Measurements from ENCODE around the gene TMEM26.

Gene TMEM26

DNA sequence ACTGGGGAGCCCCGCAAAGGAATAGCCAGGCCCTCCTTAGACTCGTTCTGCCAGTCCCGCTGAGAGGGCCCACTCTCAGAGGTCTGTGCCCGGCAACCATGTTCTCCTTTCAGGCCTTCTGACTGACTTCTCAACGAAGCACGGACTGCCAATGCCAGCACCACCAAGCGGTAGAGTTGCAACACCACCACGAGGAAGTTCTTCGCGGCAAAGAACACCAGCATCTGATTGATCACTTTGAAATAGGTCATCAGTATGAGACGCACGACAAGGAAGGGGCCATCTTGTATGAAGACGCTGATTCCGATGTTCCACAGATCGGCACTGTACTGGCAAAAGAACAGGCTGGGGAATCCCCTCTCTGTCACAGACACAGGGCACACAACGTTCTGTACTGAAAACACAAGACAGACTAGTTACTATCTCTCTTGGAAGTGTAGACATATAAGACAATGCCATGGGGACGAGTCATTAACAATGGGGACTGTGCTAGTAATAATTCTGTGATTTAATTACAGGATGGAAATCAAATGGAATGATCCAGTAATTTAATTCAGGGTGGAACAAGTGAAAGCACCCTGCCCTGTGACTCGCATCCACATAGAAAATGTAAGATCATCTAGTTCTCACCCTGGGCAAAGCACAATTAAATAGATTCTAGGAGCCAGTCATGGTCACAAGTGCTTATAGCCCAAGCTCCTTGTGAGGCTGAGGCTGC, 42.7 kb downstream of the TMEM26 start:
- TF ChIP-seq POLR2A (IDR thresholded peaks at IDR 0.05; ENCODE audit: low read depth, low read length): no peak
- no peak for TF ChIP-seq POU2F2 (IDR thresholded peaks at IDR 0.05; ENCODE audit: low read depth, low read length)
- TF ChIP-seq POLR2AphosphoS5 (IDR thresholded peaks at IDR 0.05; ENCODE audit: low read depth, low read length): no peak
- TF ChIP-seq TAF1 (IDR thresholded peaks at IDR 0.05; ENCODE audit: low read depth, low read length): no peak
- no peak for TF ChIP-seq SPI1 (IDR thresholded peaks at IDR 0.05; ENCODE audit: low read depth, low read length)
- TF ChIP-seq PAX5 (IDR thresholded peaks at IDR 0.05; ENCODE audit: insufficient read depth, low read length, severe bottlenecking): no peak
- no peak for FAIRE-seq
- DNase-seq (ENCODE audit: insufficient read length, low spot score): no peak

DNA sequence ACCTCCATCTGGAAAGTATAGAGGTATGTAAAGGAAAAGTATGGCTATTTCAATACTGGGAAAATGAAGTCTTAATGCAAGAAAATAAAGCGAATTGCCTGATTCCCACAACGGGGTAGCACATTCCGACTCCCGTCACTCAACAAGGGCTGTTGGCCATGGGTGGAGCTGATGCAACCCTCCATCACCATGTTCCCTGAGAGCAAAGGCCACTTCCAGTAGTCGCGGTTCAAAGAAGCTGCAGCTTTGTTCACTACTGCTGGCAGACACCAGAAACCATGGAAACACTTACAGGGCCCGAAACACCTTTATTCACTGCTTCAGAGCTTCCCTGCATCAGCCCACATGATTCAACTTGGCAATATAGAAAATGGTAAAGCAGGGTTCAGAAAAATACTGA, 44.0 kb downstream of the TMEM26 start:
- DNase-seq (ENCODE audit: insufficient read length, low spot score): no peak
- TF ChIP-seq PAX5 (IDR thresholded peaks at IDR 0.05; ENCODE audit: insufficient read depth, low read length, severe bottlenecking): no peak
- TF ChIP-seq SPI1 (IDR thresholded peaks at IDR 0.05; ENCODE audit: low read depth, low read length): no peak
- TF ChIP-seq POLR2AphosphoS5 (IDR thresholded peaks at IDR 0.05; ENCODE audit: low read depth, low read length): no peak
- no peak for TF ChIP-seq POLR2A (IDR thresholded peaks at IDR 0.05; ENCODE audit: low read depth, low read length)
- no peak for TF ChIP-seq POU2F2 (IDR thresholded peaks at IDR 0.05; ENCODE audit: low read depth, low read length)
- TF ChIP-seq TAF1 (IDR thresholded peaks at IDR 0.05; ENCODE audit: low read depth, low read length): no peak
- no peak for FAIRE-seq

DNA sequence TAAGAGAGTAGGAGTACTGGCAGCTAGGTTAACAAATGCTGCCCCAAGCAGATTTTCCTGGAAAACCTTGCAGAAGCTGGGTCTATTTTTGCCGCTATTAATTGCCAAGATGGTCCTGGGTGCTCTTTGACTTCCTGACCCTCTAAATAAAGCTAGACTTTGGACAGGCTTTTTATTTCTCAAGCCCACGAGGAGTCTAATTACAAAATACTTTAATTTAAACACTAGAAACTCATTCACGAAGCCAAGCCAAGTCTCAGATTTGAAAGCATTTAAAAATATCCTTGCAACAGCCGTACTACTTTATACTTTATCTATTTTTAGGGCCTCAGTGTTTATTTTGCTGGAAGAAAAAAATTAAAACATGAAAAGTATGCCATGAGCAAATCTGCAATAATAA, 45.1 kb downstream of the TMEM26 start:
- TF ChIP-seq PAX5 (IDR thresholded peaks at IDR 0.05; ENCODE audit: insufficient read depth, low read length, severe bottlenecking): no peak
- DNase-seq (ENCODE audit: insufficient read length, low spot score) (no peak), FAIRE-seq (no peak)

DNA sequence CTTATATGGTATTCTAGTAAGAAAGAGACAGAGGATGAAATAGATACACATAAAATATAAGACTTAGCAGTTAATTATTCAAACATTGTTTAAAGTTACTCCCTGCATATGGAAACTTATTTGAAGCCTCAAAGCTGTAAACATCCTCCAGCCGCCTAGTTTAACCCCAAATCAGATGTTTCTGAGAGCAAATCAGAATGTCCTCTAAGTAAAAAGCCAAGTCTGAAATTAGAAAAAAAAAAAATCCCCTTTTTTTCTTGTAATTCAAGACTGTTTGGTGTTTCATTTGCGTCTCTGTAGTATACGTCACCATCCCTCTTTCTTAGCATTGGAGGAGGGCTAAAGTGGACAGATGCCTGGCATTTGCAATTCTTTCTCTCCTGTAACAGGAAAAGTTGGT, 46.4 kb downstream of the TMEM26 start:
- FAIRE-seq (no peak), DNase-seq (ENCODE audit: insufficient read length, low spot score) (no peak)
- TF ChIP-seq PAX5 (IDR thresholded peaks at IDR 0.05; ENCODE audit: insufficient read depth, low read length, severe bottlenecking) (no peak), POU2F2 (IDR thresholded peaks at IDR 0.05; ENCODE audit: low read depth, low read length) (no peak), TAF1 (IDR thresholded peaks at IDR 0.05; ENCODE audit: low read depth, low read length) (no peak), POLR2A (IDR thresholded peaks at IDR 0.05; ENCODE audit: low read depth, low read length) (no peak), SPI1 (IDR thresholded peaks at IDR 0.05; ENCODE audit: low read depth, low read length) (no peak), POLR2AphosphoS5 (IDR thresholded peaks at IDR 0.05; ENCODE audit: low read depth, low read length) (no peak)

DNA sequence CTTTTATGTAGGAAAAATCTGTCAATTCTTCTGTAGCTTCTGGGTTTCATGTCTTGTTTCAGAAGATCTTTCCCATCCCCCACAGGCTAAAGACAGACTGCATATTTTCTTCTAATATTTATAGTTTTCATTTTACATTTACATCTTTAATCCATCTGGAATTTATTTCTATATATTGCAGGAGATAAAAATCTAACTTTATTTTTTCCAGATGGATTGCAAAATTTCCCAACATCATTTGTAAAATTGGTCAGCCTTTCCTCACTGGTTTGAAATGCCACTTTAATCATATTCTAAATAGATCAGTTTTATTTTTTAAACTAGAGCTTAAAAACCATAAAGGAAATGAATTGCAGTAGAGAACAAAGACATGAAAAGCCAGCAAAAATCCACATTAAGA, 46.9 kb downstream of the TMEM26 start:
- DNase-seq (ENCODE audit: insufficient read length, low spot score) (no peak), FAIRE-seq (no peak)
- no peak for TF ChIP-seq SPI1 (IDR thresholded peaks at IDR 0.05; ENCODE audit: low read depth, low read length)
- TF ChIP-seq TAF1 (IDR thresholded peaks at IDR 0.05; ENCODE audit: low read depth, low read length): no peak
- TF ChIP-seq PAX5 (IDR thresholded peaks at IDR 0.05; ENCODE audit: insufficient read depth, low read length, severe bottlenecking): no peak
- no peak for TF ChIP-seq POLR2AphosphoS5 (IDR thresholded peaks at IDR 0.05; ENCODE audit: low read depth, low read length)
- TF ChIP-seq POLR2A (IDR thresholded peaks at IDR 0.05; ENCODE audit: low read depth, low read length): no peak
- TF ChIP-seq POU2F2 (IDR thresholded peaks at IDR 0.05; ENCODE audit: low read depth, low read length): no peak

DNA sequence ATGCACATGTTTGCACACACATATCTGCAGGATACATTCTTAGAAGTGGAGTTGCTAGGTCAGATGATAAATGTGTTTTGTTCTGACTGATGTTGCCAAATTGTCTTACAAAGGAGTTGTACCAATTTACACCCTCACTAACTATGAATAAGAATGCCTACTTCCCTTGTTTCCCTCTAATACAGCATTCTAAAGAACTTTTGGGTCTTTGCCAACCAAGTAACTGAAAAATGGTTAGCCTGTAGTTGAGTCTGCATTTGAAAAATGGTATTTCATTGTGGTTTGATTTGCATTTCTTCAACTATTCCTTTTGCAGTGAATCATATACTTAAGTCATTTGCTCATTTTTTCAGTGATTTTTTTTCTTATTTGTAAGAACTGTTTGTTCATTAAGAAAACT, 48.4 kb downstream of the TMEM26 start:
- DNase-seq (ENCODE audit: insufficient read length, low spot score) (no peak), FAIRE-seq (no peak)
- TF ChIP-seq PAX5 (IDR thresholded peaks at IDR 0.05; ENCODE audit: insufficient read depth, low read length, severe bottlenecking) (no peak), SPI1 (IDR thresholded peaks at IDR 0.05; ENCODE audit: low read depth, low read length) (no peak), POU2F2 (IDR thresholded peaks at IDR 0.05; ENCODE audit: low read depth, low read length) (no peak), TAF1 (IDR thresholded peaks at IDR 0.05; ENCODE audit: low read depth, low read length) (no peak)

DNA sequence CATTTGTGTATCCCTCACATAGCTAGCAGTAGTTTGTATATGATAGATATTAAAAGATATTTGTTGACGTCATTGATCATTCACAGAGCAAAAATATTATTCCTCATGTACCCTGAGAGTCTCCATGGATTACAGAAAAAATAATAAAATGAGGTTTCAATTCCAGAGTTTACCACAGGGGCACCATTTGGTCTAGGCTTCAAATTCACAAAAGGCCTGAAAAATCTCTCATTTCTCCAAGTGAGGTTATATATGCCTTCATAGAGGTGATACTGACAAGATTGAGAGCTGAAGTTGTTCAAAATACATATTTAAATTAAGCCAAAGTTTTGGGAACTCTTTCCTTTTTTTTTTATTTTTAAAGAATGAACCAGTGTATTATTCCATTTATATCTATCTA, 52.7 kb downstream of the TMEM26 start:
- TF ChIP-seq TAF1 (IDR thresholded peaks at IDR 0.05; ENCODE audit: low read depth, low read length) (no peak), SPI1 (IDR thresholded peaks at IDR 0.05; ENCODE audit: low read depth, low read length) (no peak), PAX5 (IDR thresholded peaks at IDR 0.05; ENCODE audit: insufficient read depth, low read length, severe bottlenecking) (no peak), POLR2A (IDR thresholded peaks at IDR 0.05; ENCODE audit: low read depth, low read length) (no peak), POLR2AphosphoS5 (IDR thresholded peaks at IDR 0.05; ENCODE audit: low read depth, low read length) (no peak), POU2F2 (IDR thresholded peaks at IDR 0.05; ENCODE audit: low read depth, low read length) (no peak)
- FAIRE-seq: no peak

DNA sequence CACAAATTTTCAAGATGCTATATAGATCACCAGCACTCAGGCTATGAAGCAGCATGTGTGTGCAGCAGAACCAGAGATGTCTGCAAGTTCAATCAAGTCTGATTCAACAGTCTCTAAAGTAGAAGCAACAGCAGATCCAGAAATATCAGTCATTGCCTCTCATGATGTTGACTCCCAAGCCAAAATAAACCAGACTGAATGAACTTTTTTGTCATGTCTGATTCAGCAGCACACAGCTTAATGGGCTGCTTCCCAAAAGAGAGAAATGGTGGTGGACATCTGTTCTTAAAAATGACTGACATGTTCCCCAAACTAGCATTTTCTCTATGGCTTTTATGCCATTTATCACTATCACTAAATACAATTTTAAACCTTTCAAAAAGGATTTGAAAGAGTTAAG, 53.8 kb downstream of the TMEM26 start:
- TF ChIP-seq TAF1 (IDR thresholded peaks at IDR 0.05; ENCODE audit: low read depth, low read length) (no peak), PAX5 (IDR thresholded peaks at IDR 0.05; ENCODE audit: insufficient read depth, low read length, severe bottlenecking) (no peak), POLR2AphosphoS5 (IDR thresholded peaks at IDR 0.05; ENCODE audit: low read depth, low read length) (no peak), POU2F2 (IDR thresholded peaks at IDR 0.05; ENCODE audit: low read depth, low read length) (no peak), POLR2A (IDR thresholded peaks at IDR 0.05; ENCODE audit: low read depth, low read length) (no peak)
- FAIRE-seq (no peak), DNase-seq (ENCODE audit: insufficient read length, low spot score) (no peak)

More for the DNA sequence above, 52.7 kb downstream of the TMEM26 start:
- DNase-seq (ENCODE audit: insufficient read length, low spot score): no peak

DNA sequence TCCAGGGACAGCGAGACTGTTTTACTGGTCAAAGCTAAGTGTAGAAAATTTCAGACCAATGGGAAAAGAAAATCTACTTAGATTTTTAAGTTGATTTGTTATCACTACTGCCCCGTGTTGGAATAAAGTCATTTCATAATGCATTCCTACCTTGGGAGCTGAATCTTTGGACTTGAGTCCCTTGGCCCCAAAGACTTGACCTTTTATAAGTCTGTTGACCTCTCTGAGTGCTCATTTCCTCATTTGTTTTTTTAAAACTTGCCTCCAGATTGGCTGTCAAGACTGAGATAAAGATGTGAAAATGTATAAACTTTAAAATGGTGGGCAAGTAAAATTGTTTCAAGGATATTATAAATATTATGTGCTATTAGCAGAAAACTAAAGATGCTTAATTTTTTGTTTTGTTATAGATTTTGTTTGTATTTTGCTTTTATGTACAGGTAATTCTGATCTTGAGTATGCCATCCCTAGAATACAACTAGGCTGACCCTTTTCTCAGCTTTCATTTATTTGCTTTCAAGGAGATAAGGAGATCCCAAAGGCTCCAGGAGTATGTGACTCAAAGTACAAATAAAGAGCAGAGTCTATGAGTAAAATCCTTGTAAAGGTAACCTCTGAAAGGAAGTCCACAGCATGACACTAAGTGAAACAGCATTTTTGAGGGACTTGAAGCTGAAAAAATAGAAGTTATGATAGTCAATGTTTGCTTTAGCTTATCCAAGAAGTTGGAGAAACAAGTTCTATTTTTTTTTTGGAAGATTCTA, 54.6 kb downstream of the TMEM26 start:
- TF ChIP-seq POLR2A (IDR thresholded peaks at IDR 0.05; ENCODE audit: low read depth, low read length) (no peak), TAF1 (IDR thresholded peaks at IDR 0.05; ENCODE audit: low read depth, low read length) (no peak), SPI1 (IDR thresholded peaks at IDR 0.05; ENCODE audit: low read depth, low read length) (no peak), PAX5 (IDR thresholded peaks at IDR 0.05; ENCODE audit: insufficient read depth, low read length, severe bottlenecking) (no peak), POLR2AphosphoS5 (IDR thresholded peaks at IDR 0.05; ENCODE audit: low read depth, low read length) (no peak), POU2F2 (IDR thresholded peaks at IDR 0.05; ENCODE audit: low read depth, low read length) (no peak)
- DNase-seq (ENCODE audit: insufficient read length, low spot score) (no peak), FAIRE-seq (no peak)

Measured in GM12891 (cell line).